Activated CD4-positive, CD25-positive, alpha-beta regulatory T cell treated with anti-CD3 and anti-CD28 coated beads, Interleukin-2, amount 50 U/mL, for 16 hours (primary cell): ENCODE results near the gene NEGR1.
"Not testable (repeated sequence)": the region's sequence is repeated elsewhere in the genome, so short reads cannot be mapped to it uniquely, and the experiment has no call there.

Experiments
- DNase-seq: peaks from one replicate; pipeline ENCODE4 v3.0.0-alpha.2; 2020; ENCODE audit warnings: low read depth, low spot score

The NEGR1 gene

GRCh38 chr1:72282271-72283021 is at the start of gene NEGR1:
TSS of gene NEGR1 (minus strand) at chr1:72282539.
- no peak for DNase-seq

GRCh38 chr1:72326494-72326893 is 44.2 kb upstream of the NEGR1 start:
- no peak for DNase-seq

GRCh38 chr1:72324451-72324850 is 42.1 kb upstream of the NEGR1 start:
- DNase-seq, result no peak

- no peak for DNase-seq
These were observed 40.6 kb upstream of the NEGR1 start for GRCh38 chr1:72322910-72323309.

- DNase-seq, result no peak
These were observed 14.2 kb upstream of the NEGR1 start for GRCh38 chr1:72296501-72296900.

- no peak for DNase-seq
These were observed 6.5 kb upstream of the NEGR1 start for GRCh38 chr1:72288886-72289285.

GRCh38 chr1:72286401-72286800 is 4.1 kb upstream of the NEGR1 start:
- DNase-seq, result no peak

- no peak for DNase-seq
These were observed 2.7 kb upstream of the NEGR1 start for GRCh38 chr1:72285074-72285425.

- DNase-seq, result no peak
These were observed 2.2 kb upstream of the NEGR1 start for GRCh38 chr1:72284348-72285073.

GRCh38 chr1:72284084-72284347 is 1.7 kb upstream of the NEGR1 start:
- DNase-seq, result no peak

GRCh38 chr1:72283307-72284083 is 1.2 kb upstream of the NEGR1 start:
- no peak for DNase-seq

GRCh38 chr1:72283022-72283306 is 625 bp upstream of the NEGR1 start:
- no peak for DNase-seq

- no peak for DNase-seq
These were observed 585 bp downstream of the NEGR1 start for GRCh38 chr1:72281637-72282270.

- no peak for DNase-seq
These were observed 1.2 kb downstream of the NEGR1 start for GRCh38 chr1:72281144-72281543.

- no peak for DNase-seq
These were observed 1.6 kb downstream of the NEGR1 start for GRCh38 chr1:72280711-72281110.

- DNase-seq, result no peak
These were observed 2.2 kb downstream of the NEGR1 start for GRCh38 chr1:72280131-72280530.

- no peak for DNase-seq
These were observed 3.9 kb downstream of the NEGR1 start for GRCh38 chr1:72278461-72278860.

- no peak for DNase-seq
These were observed 10.7 kb downstream of the NEGR1 start for GRCh38 chr1:72271555-72272085.

GRCh38 chr1:72262735-72263134 is 19.6 kb downstream of the NEGR1 start:
- no peak for DNase-seq

GRCh38 chr1:72253132-72253531 is 29.2 kb downstream of the NEGR1 start:
- DNase-seq, result no peak

GRCh38 chr1:72241397-72241796 is 40.9 kb downstream of the NEGR1 start:
- no peak for DNase-seq

GRCh38 chr1:72235931-72236330 is 46.4 kb downstream of the NEGR1 start:
- DNase-seq, result not testable (repeated sequence)
